Measurements from ENCODE around the gene ARID3B. TPM values are rescaled to one million over a fixed set of nuclear protein-coding genes. Genes with fewer than 3 reads are reported as not detected.
A peak's percentile ranks its signal among the peaks of the same experiment; 100 is the strongest.

The ARID3B gene
- total RNA-seq, 1 donor from 2014 or later = 12.5 TPM

GRCh38 chr15:74603789-74604705 is 63.0 kb downstream of the ARID3B start:
- DNase-seq (ENCODE audit: low spot score) = no peak

GRCh38 chr15:74604983-74605794 is 64.2 kb downstream of the ARID3B start:
- DNase-seq (ENCODE audit: low spot score) = no peak

- DNase-seq (ENCODE audit: low spot score) = no peak
Measured at GRCh38 chr15:74605795-74606150, 64.8 kb downstream of the ARID3B start.

- DNase-seq (ENCODE audit: low spot score) = no peak
Measured at GRCh38 chr15:74608786-74609185, 67.8 kb downstream of the ARID3B start.

- no peak for DNase-seq (ENCODE audit: low spot score)
Measured at GRCh38 chr15:74609938-74610301, 68.9 kb downstream of the ARID3B start.

GRCh38 chr15:74610302-74610951 is 69.4 kb downstream of the ARID3B start:
- DNase-seq (ENCODE audit: low spot score) = peak; percentile 73

GRCh38 chr15:74611341-74611740 is 70.3 kb downstream of the ARID3B start:
- no peak for DNase-seq (ENCODE audit: low spot score)

- DNase-seq (ENCODE audit: low spot score) = no peak
Measured at GRCh38 chr15:74611834-74612233, 70.8 kb downstream of the ARID3B start.

GRCh38 chr15:74612677-74613076 is 71.7 kb downstream of the ARID3B start:
- DNase-seq (ENCODE audit: low spot score) = no peak

- DNase-seq (ENCODE audit: low spot score) = no peak
Measured at GRCh38 chr15:74613089-74613952, 72.3 kb downstream of the ARID3B start.

- DNase-seq (ENCODE audit: low spot score) = no peak
Measured at GRCh38 chr15:74613953-74614743, 73.1 kb downstream of the ARID3B start.

- peak; percentile 91 for DNase-seq (ENCODE audit: low spot score)
Measured at GRCh38 chr15:74614744-74615507, 73.9 kb downstream of the ARID3B start.

- peak; percentile 96 for DNase-seq (ENCODE audit: low spot score)
Measured at GRCh38 chr15:74615508-74616365, 74.7 kb downstream of the ARID3B start, which contains the start of gene CLK3. Gene CLK3 (plus strand): TSS chr15:74615836. CDS start chr15:74619197, 3,361 bp downstream.

- peak; percentile 74 for DNase-seq (ENCODE audit: low spot score)
Measured at GRCh38 chr15:74616366-74616939, 75.4 kb downstream of the ARID3B start.

GRCh38 chr15:74616996-74617395 is 76.0 kb downstream of the ARID3B start:
- DNase-seq (ENCODE audit: low spot score) = no peak

- no peak for DNase-seq (ENCODE audit: low spot score)
Measured at GRCh38 chr15:74618841-74619596, 78.0 kb downstream of the ARID3B start.

GRCh38 chr15:74619916-74620635 is 79.1 kb downstream of the ARID3B start:
- DNase-seq (ENCODE audit: low spot score) = no peak
